HG03439 (cell line): Measurements from ENCODE around the gene PACS2.
A peak's percentile ranks its signal among the peaks of the same experiment; 100 is the strongest.
"Not testable (repeated sequence)": the region's sequence is repeated elsewhere in the genome, so short reads cannot be mapped to it uniquely, and the experiment has no call there.

ENCODE experiments used
- ATAC-seq: cut with Tn5 transposase; IDR thresholded peaks from one replicate; pipeline ENCODE4 v1.9.1; 2021; ENCODE audit warnings: mild to moderate bottlenecking, moderate library complexity; ENCODE audit not compliant: unreplicated experiment

PACS2 gene

GRCh38 chr14:105287249-105288102 lies 27.1 kb upstream of the PACS2 start:
- ATAC-seq, result no peak

GRCh38 chr14:105288936-105289335 lies 25.6 kb upstream of the PACS2 start:
- ATAC-seq, result not testable (repeated sequence)

DNA sequence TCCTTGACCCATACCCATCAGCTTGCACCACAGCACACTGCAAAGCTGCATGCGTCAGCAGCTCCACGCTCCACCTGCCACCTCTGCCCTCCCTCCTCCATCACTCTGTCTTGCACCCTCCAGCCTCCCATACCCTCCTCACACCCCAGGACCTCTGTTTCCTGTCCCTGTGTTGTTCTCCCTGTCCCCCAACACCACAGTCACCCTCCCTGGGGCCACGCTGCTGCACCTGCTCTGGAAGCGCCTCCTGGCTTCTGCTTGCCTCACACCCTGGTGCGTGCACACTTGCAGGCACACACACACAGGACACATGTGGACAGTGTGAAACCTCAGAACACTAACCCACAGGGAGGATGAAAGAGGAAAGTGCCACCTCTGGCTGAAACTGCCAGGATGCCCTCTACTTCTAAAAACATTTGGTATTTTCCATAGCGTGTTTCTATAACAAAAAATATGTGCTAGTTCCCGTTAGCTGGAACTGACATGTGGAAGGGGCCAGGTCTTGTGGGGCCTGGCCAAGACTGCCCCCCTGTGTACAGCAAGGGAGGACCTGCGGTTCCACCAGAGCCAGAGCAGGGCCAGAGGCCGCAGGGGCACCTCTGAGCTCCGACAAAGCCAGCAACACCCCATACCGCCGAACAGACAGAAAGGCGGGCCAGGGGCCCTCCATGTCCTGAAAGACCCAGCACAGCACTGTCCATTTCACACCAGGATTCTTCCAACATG lies 23.8 kb upstream of the PACS2 start:
- ATAC-seq, result no peak

GRCh38 chr14:105292826-105293711 lies 21.5 kb upstream of the PACS2 start:
- ATAC-seq, result no peak

- no peak for ATAC-seq
Observed at GRCh38 chr14:105294142-105294597, 20.4 kb upstream of the PACS2 start.

GRCh38 chr14:105297311-105297710 lies 17.2 kb upstream of the PACS2 start:
- not testable (repeated sequence) for ATAC-seq

DNA sequence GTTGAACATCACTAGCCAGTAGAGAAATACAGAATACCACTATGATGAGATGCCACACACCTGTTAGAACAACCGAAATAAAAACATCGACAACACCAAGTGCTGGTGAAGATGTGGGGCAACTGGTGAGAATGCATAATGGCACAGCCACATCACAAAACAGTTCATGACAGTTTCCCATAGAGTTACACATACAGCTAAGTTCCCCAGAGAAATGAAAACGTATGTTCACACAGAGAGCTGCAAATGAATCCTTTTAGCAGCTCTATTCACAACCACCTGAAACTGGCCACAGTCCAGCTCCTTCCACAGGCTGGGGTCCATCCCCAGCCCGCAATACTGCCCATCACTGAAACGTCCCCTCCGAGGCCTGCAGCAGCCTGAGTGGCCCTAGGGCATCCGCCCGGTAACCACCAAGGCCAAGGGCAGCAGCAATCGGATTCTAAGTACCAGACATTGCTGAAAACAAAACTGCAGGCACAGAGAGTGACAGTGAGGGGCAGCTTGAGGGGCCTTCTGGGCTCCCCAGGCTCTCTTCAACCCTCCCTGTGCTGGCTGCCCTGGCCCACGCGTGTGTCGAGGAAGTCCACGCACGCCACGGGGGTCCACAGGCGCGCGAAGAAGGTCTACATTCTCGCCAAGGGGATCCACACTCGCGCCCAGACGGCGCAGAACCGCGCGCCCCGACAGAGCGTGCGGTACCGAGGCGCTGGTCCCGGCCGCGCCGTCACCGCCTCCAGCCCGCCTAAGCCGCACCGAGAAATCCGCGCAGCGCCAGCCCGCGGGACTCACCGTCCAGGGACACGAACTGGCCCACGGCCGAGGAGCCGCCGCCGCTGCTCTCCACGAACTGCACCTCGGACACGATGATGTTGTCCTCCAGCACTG lies 14.7 kb upstream of the PACS2 start:
- ATAC-seq, result peak; percentile 28

GRCh38 chr14:105300542-105301102 lies 13.9 kb upstream of the PACS2 start, which contains the start of gene BRF1:
Gene BRF1 (minus strand): TSS chr14:105301001. CDS start chr14:105300629, 372 bp downstream.
- ATAC-seq, result peak; percentile 82

DNA sequence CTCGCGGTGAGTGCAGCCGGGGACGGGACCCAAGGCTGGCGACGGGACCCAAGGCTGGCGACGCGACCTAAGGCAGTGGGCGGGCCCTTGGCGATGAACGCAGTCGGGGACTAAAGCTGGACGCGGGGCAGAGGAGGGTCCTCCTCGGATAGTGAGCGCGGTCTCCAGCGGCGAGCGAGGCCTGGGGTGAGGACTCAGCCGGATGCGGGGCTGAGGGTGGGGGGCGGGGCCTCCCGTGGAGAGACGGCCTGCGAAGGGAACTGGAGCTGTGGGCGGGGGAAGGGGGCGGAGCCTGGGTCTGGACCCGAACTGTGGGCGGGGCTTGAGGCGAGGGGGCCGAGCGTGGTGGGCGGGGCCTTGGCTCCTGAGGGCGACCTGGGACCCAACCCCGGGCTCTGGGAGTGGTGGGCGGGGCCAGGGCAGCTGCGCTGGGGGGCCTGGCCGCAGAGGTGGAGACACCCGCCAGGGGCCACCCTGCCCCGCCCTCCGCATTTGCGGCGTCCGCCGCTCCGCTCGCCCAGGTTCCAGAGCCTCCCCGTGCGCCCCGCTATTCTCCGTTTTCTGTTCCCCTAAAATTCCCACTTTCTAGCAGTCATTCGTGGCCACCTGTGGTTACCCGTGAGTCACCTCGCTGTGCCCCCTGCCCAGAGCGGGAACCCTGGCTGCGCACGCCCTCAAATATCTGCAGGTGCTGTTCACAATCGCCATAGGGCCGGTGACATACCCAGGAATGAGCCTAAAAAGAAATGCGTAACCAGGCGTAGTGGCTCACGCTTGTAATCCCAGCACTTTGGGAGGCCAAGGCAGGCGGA lies 13.2 kb upstream of the PACS2 start:
- ATAC-seq, result peak; percentile 62

GRCh38 chr14:105301915-105302249 lies 12.7 kb upstream of the PACS2 start:
- ATAC-seq, result not testable (repeated sequence)

DNA sequence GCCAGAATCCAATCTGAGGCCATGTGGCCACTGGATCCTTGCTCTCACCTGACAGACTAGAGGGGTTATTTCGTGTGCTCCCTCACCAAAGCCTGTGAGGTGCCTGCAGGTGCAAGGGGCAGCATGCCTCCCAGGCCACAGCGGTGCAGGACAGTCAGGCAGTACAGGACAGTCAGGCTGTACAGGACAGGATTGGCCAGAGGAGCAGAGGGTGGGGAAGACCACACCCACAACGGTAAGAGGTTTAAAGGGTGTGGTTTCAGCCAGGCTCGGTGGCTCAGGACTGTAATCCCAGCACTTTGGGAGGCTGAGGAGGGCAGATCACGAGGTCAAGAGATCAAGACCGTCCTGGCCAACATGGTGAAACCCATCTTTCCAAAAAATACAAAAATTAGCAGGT lies 10.6 kb upstream of the PACS2 start:
- no peak for ATAC-seq

- no peak for ATAC-seq
Observed at GRCh38 chr14:105304565-105304964, 10.0 kb upstream of the PACS2 start.

DNA sequence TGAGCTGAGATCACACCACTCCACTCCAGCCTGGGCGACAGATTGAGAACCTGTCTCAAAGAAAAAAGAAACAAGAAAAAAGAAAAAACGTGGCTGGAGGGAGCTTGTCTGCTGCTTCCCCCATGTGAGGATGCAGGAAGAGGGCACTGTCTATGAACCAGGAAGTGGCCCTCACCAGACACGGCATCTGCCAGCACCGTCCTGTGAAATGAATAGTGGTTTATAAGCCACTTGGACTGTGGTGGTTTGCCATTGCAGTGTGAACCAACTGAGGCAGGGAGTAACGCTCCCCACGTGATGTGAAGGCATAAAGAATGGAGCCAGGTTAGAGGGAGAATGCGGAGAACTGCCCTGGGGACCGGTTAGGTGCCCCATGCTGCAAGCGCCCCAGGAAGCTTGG lies 9.2 kb upstream of the PACS2 start:
- no peak for ATAC-seq

- no peak for ATAC-seq
Observed at GRCh38 chr14:105305791-105306190, 8.8 kb upstream of the PACS2 start.

DNA sequence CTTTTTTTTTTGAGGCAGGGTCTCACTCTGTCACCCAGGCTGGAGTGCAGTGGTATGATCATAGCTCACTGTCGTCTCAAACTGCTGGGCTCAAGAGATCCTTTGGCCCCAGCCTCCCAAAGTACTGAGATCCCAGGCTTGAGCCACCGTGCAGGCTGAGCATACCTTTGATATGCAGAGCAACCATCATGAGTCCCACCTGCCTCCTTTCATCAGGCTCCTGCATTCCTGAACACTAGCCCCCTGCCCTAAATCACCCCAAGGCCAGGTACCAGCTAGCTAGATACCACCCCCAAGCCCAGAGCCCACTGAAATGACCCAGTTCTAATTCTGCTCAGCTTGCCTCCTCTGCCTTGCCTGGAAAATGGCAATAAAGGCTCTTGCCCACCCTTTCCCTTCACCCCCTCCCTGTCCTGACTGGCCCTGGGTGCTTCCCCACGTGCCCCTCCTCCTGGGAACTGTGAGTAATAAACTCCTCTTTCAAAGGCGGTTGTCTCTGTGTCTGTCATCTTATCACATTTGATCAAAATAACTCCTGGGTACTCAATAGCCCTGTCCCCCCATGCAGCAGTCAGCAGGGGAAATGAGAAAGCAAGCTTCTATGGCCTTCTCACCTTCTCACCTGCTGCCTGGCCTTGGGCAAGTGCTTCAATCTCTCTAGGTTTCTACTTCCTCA lies 7.4 kb upstream of the PACS2 start:
- no peak for ATAC-seq

DNA sequence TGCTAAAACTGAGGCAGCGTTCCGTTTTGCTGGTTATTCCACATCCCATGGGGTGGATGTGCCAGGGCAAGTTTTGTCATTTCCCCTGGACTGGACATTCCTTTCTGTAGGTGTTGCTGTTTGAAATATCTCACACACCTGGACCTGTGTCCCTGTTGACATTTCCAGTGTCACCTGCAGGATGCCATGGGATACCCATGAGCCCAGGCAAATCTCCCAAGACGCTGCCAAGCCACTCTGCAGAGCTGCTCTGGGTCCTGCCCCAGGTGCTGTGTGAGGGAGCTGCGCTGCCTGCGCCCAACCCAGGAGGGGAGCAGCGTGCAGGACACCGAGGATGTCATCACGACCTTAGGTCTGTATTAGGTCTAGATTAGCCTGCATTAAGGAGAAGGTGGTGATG lies 5.2 kb upstream of the PACS2 start:
- no peak for ATAC-seq

- no peak for ATAC-seq
Observed at GRCh38 chr14:105311838-105312237, 2.7 kb upstream of the PACS2 start.

DNA sequence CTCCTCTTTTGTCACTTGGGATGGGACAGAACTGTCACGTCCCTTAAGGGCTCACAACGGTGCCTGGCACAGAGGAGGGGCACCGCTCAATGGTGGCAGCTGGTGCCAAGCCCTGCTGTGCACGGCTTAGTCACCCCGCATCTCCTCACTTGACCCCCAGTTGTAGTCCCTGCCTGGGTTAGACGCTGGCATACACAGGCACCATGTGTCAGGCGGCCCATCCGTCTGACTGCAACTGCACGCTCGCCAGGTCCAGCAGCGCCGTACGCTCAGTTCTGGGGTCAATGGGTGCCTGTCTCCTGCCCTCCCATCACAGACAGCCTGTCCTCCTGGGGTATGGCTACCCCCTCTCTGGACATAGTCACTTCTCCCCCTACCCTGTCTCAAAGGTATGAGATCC lies 1.6 kb upstream of the PACS2 start:
- no peak for ATAC-seq
